Lower leg skin (tissue), 3 donors: ENCODE measurements around the gene AEBP1.

Experiments used
- CTCF ChIP-seq, 3 donors: fragments of 450-650 bp; IDR thresholded peaks; one replicate each; pipeline ENCODE4 v1.5.1; 2016; ENCODE audit warnings: antibody characterized with exemption in 3 of 3, mild to moderate bottlenecking in 3 of 3, moderate library complexity in 2 of 3
- POLR2A ChIP-seq, 2 donors: fragments of 450-650 bp; IDR thresholded peaks; one replicate each; pipeline ENCODE4 v1.6.1; 2016 to 2017; ENCODE audit warnings: antibody characterized with exemption in 2 of 2, mild to moderate bottlenecking in 1 of 2, moderate library complexity in 1 of 2

GRCh38 chr7:44123190-44124003 lies 19.3 kb downstream of the AEBP1 start, which contains the start of gene POLD2:
- TF ChIP-seq CTCF (IDR thresholded peaks at IDR 0.05) (no peak), POLR2A (IDR thresholded peaks at IDR 0.05) (no peak)
